Kidney capillary endothelial cell (primary cell): ENCODE results near the gene USP37.

Source experiments
- DNase-seq: peaks from one replicate; pipeline ENCODE4 v3.0.0-alpha.2; 2018; ENCODE audit warnings: low spot score

Gene USP37

GRCh38 chr2:218431878-218432277 is 136.3 kb downstream of the USP37 start:
- no peak for DNase-seq

DNA sequence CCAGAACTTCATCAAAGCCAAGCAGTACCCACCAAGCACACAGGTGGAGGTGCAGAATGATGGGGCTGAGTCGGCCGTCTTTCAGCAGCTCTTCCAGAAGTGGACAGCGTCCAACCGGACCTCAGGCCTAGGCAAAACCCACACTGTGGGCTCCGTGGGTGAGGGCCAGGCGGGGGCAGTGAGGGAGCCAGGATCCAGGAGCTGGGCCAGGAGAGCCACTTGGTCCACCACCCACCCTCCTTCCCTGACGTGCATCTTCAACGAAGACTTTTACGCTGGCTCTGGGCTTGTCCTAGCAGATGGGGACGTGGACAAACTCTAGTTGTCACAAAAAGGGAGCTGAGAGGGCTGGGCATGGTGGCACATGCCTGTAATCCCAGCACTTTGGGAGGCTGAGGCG is 137.4 kb downstream of the USP37 start:
- DNase-seq, result no peak

DNA sequence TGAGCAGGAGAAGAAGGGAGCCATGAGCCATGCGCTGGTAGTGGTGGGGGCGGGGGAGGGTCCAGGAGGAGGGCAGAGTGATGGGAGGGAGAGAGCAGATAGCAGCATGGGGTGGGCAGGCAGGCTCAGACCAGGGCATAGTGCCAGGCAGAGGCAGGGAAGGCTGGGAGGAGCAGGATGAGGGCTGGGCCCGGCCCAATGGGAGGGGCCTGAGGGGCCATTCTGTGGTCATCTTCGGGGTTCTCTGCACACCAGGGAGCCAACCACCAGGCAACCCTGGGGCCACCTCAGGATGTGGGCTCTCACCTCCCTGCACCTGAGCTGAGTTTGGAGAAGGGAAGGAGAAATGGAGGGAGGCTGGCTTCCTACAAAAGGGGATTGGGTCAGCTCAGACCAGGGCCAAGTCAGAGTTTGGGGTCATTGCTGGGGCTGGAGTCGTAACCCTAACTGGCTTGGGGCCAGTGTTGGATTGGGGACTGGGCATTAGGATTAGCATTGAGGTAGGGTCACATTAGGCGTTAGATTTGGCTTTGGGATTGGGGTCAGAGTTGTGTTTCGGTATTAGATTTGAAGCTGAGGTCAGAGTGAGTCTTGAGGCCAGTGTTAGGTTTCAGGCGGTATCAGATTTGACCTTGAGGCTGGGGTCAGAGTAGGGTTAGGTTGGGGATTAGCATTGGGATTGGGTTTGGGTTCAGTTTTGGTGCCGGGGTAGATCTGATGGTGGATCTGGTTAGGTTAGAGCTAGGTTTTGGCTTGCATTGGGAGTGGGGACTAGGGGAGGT is 138.0 kb downstream of the USP37 start:
- DNase-seq, result no peak

DNA sequence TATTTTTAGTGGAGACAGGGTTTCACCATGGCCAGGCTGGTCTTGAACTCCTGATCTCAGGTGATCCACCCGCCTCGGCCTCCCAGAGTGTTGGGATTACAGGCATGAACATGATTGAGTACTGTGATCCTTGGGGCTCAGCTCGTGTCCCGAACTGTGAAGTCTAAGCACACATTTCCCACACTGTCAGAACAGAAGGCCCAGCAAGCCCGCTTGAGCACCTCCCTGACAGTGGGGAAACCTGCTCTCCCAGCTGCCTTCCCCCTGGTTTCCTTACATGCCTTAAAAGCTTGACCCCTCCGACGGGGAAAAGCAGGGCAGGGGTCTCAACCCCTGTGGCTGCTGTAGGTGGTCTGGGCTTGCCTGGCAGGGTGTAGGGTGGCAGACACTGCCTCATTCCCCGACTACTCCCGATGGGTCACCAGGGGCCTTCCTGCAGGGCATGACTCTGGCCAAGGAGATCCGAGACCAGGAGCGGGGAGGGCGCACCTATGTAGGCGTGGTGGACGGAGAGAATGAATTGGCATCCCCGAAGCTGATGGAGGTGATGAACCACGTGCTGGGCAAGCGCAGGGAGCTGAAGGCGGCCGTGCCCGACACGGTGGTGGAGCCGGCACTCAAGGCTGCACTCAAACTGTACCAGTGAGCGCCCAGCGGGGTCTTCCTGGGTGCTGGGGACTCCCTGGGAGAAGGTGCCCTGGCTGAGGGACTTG is 139.1 kb downstream of the USP37 start:
- no peak for DNase-seq

GRCh38 chr2:218427741-218428140 is 140.4 kb downstream of the USP37 start:
- no peak for DNase-seq

- no peak for DNase-seq
Observed at GRCh38 chr2:218425531-218425930, 142.6 kb downstream of the USP37 start.

GRCh38 chr2:218423584-218423983 is 144.6 kb downstream of the USP37 start:
- no peak for DNase-seq

- DNase-seq, result no peak
Observed at GRCh38 chr2:218422403-218423086, 145.6 kb downstream of the USP37 start.

DNA sequence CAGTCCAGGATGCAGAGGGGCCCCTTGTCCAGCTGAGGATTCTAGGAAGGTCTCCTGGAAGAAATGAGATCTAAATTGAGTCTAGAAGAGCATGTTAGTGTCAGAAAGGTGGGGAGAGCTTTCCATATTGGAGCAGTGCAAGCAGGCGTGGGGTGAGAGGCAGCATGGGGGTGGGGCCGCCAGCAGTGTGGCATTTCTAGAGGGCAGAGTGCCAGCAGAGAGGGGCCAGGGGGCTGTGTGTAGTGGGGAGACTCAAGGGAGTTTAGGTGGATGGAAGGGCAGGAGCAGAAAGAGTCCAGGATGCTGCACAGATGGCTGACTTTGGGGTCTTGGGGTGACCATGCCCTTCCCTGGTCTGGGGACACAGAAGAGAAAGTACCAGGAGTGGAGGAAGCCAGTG is 147.1 kb downstream of the USP37 start:
- DNase-seq, result no peak

DNA sequence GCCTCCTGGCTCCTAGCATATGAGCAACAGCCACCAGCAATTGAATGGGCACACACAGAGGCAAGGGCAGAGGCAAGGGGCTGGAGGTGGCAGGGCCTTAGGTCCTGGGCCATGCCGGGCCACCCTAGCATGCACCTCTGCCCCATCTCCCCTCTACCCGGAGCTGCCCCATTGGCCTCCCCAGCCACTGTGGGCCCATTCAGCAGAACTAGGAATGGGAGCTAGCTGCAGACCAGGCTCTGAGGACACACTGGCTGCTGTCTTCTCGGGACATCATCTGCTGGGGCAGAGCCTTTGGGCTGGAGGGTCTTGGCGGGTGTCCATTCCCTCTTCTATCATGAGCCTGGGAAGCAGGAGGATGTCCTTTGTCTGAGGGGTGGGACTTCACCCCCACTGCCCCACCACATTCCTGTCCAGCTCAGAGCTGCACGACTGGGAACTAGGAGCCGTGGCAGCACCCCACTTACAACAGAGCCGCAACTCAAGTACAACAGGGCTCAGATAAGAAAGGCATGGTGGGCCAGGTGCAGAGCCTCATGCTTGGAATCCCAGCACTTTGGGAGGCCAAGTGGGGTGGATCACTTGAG is 148.4 kb downstream of the USP37 start:
- DNase-seq, result no peak

DNA sequence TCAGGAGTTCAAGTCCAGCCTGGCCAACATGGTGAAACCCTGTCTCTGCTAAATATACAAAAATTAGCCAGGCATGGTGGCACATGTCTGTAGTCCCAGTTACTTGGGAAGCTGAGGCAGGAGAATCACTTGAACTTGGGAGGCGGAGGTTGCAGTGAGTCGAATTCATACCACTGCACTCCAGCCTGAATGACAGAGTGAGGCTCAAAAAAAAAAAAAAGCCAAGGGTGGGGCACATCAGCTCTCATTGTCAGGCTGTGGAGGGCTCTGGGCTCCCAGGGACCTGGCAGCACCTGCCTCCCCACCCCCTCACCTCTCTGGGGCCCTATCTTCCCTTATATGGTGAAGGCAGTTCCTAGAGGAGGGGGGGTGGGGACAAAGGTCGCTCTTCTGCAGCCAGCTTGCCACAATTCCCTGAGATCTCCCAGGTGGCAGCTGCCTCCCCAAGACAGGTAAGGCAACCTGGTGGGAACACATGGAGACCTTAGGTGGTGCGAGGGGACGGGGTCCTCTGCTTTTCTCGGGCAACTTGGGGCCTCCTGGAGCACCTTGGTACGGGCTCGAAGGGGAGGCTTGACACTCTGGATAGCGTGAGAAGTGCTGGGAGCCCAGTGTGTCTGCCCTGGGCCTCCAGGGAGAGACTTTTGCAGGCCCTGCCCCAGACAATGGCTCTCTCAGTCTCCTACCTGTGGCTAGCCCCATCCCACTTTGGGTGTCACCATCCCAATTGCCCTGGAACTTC is 149.3 kb downstream of the USP37 start, which contains the start of gene VIL1:
Gene VIL1, plus strand, starts transcription at position 407 of the 742 bp plus-strand sequence. CDS start 4,656 bp downstream, outside the sequence.
- no peak for DNase-seq

GRCh38 chr2:218418321-218418716 is 149.8 kb downstream of the USP37 start:
- no peak for DNase-seq

GRCh38 chr2:218407717-218408116 is 160.4 kb downstream of the USP37 start:
- DNase-seq, result no peak

- DNase-seq, result peak; percentile 36
Observed at GRCh38 chr2:218406949-218407618, 161.1 kb downstream of the USP37 start.

GRCh38 chr2:218406209-218406948 is 161.8 kb downstream of the USP37 start:
- peak; percentile 92 for DNase-seq

DNA sequence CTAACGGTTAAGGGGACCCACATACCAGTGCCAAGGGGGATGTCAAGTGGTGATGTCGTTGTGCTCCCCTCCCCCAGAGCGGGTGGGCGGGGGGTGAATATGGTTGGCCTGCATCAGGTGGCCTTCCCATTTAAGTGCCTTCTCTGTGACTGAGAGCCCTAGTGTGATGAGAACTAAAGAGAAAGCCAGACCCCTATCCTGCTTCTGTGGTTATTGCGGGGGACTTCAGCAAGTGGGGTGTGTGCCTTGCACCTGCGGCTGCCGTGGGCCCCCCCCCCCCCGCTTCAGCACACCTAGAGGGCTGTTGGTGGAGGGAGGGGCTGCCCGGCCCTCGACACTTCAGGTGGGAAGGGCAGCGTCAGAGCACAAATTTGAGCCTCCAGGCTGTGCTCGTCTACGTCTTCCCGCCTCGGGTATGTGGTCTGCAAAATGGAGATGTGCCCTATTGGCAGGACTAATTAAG is 162.4 kb downstream of the USP37 start:
- no peak for DNase-seq

DNA sequence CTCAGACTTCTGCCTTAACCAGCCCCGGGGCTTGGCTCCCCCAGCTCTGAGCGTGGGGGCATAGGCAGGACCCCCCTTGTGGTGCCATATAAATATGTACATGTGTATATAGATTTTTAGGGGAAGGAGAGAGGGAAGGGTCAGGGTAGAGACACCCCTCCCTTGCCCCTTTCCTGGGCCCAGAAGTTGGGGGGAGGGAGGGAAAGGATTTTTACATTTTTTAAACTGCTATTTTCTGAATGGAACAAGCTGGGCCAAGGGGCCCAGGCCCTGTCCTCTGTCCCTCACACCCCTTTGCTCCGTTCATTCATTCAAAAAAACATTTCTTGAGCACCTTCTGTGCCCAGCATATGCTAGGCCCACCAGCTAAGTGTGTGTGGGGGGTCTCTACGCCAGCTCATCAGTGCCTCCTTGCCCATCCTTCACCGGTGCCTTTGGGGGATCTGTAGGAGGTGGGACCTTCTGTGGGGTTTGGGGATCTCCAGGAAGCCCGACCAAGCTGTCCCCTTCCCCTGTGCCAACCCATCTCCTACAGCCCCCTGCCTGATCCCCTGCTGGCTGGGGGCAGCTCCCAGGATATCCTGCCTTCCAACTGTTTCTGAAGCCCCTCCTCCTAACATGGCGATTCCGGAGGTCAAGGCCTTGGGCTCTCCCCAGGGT is 162.9 kb downstream of the USP37 start:
- DNase-seq, result no peak

DNA sequence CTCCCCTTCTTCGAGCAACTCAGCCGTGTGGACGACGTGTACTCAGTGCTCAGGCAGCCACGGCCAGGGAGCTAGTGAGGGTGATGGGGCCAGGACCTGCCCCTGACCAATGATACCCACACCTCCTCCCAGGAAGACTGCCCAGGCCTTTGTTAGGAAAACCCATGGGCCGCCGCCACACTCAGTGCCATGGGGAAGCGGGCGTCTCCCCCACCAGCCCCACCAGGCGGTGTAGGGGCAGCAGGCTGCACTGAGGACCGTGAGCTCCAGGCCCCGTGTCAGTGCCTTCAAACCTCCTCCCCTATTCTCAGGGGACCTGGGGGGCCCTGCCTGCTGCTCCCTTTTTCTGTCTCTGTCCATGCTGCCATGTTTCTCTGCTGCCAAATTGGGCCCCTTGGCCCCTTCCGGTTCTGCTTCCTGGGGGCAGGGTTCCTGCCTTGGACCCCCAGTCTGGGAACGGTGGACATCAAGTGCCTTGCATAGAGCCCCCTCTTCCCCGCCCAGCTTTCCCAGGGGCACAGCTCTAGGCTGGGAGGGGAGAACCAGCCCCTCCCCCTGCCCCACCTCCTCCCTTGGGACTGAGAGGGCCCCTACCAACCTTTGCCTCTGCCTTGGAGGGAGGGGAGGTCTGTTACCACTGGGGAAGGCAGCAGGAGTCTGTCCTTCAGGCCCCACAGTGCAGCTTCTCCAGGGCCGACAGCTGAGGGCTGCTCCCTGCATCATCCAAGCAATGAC is 163.6 kb downstream of the USP37 start:
- no peak for DNase-seq

- no peak for DNase-seq
Observed at GRCh38 chr2:218403810-218404209, 164.3 kb downstream of the USP37 start.
